ENCODE results near the gene ENTHD1. TPM values are rescaled to one million over a fixed set of nuclear protein-coding genes. Genes with fewer than 3 reads are reported as not detected.
A peak's percentile ranks its signal among the peaks of the same experiment; 100 is the strongest.

ENTHD1 gene
- total RNA-seq, 2 donors from 2014 or later: not detected

DNA sequence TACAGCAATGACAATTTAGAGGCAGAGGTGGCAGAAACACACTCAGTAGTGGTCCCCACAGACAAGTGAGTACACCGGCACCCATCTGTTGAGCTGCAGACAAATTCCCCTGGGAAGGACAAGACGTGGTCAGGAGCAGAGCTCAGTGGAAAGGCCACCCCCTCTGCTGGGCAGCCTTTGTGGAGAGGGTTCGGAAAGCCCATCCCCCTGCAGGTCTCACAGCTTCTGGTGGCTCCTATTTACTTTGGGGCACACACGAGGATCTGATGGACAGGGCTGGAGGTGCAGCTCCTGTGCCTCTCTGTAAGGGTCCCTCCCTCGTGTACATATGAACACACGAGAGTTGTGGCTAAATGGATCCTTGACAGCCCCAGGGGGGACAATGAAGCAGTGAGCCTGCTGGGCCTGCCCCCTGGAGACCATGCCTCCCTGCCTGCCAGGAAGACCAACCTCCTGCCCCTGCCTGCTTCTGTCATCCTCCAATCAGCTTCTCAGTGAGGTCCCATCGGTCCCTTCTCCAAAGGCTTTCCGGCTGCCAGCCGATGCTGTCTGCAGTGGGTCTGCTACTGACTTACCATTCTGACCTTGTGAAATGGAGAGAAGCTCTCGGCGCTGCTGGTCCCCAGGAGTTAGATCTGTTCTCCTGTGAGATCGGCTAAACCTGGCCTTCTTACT is 161.5 kb downstream of the ENTHD1 start:
- 82 to 84% methylated on average over 11 to 12 of the region's 12 CpGs for WGBS, 2 experiments (ENCODE audit: insufficient coverage in 1 of 2, insufficient read length in 1 of 2)
- Mint-ChIP-seq H3K27me3 (ENCODE audit: insufficient read depth) (peaks cover 4% of the 10 kb centered on the region), H3K36me3 (ENCODE audit: low read depth) (no peaks in the 10 kb centered on the region), H3K4me3 (no peak overlapping the region), H3K27ac (no peak overlapping the region), H3K9me3 (no peaks in the 10 kb centered on the region), H3K4me1 (peaks cover 10% of the 10 kb centered on the region)
- H3K9me3 ChIP-seq (ENCODE audit: control insufficient read depth, low read length): no peaks in the 10 kb centered on the region
- no peaks in the 10 kb centered on the region for H3K4me1 ChIP-seq (ENCODE audit: control insufficient read depth, insufficient read depth, low read length)
- no peak overlapping the region for H3K4me3 ChIP-seq (ENCODE audit: low read length)
- H3K27ac ChIP-seq (ENCODE audit: low read depth, low read length): no peak overlapping the region
- H3K9ac ChIP-seq (ENCODE audit: extremely low read depth, low read length, poor library complexity, severe bottlenecking): no peak overlapping the region
- peak; percentile 70 for DNase-seq
- TF ChIP-seq, protein P1, sequence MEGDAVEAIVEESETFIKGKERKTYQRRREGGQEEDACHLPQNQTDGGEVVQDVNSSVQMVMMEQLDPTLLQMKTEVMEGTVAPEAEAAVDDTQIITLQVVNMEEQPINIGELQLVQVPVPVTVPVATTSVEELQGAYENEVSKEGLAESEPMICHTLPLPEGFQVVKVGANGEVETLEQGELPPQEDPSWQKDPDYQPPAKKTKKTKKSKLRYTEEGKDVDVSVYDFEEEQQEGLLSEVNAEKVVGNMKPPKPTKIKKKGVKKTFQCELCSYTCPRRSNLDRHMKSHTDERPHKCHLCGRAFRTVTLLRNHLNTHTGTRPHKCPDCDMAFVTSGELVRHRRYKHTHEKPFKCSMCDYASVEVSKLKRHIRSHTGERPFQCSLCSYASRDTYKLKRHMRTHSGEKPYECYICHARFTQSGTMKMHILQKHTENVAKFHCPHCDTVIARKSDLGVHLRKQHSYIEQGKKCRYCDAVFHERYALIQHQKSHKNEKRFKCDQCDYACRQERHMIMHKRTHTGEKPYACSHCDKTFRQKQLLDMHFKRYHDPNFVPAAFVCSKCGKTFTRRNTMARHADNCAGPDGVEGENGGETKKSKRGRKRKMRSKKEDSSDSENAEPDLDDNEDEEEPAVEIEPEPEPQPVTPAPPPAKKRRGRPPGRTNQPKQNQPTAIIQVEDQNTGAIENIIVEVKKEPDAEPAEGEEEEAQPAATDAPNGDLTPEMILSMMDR (conservative IDR thresholded peaks at IDR 0.05): peak; percentile 35
- peaks cover 13% of the 10 kb centered on the region for H3K27me3 ChIP-seq (ENCODE audit: control insufficient read depth, insufficient read depth, low read length, poor library complexity, severe bottlenecking)
- H3K36me3 ChIP-seq (ENCODE audit: control insufficient read depth, insufficient read depth, low read length): no peaks in the 10 kb centered on the region

DNA sequence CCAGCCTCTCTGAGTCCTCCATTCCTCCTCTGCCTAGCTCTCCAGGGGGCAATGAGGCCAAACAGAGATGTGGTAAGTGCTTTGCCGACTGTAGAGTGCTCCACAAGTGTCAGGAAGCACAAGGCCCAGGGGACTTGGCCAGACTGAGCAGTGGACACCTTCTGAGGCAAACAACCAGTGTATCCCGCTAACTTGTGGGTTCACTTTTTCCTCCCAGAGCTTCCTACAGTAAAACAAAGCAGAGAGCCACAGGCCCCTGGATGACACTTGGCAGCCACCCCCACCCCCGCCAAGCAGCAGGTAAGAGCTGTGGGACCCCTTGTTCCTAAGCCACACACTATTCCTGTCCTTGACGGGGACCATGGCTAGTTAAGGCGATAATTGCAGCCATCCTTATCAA is 162.1 kb downstream of the ENTHD1 start:
- Mint-ChIP-seq H3K27me3 (ENCODE audit: insufficient read depth) (peaks cover 4% of the 10 kb centered on the region), H3K4me1 (peaks cover 10% of the 10 kb centered on the region), H3K9me3 (no peaks in the 10 kb centered on the region), H3K27ac (no peak overlapping the region), H3K36me3 (ENCODE audit: low read depth) (no peaks in the 10 kb centered on the region), H3K4me3 (no peak overlapping the region)
- 89 to 90% methylated on average over 3 to 5 of the region's 5 CpGs for WGBS, 2 experiments (ENCODE audit: insufficient coverage in 1 of 2, insufficient read length in 1 of 2)
- no peak overlapping the region for H3K9ac ChIP-seq (ENCODE audit: extremely low read depth, low read length, poor library complexity, severe bottlenecking)
- no peaks in the 10 kb centered on the region for H3K4me1 ChIP-seq (ENCODE audit: control insufficient read depth, insufficient read depth, low read length)
- DNase-seq: no peak
- no peaks in the 10 kb centered on the region for H3K9me3 ChIP-seq (ENCODE audit: control insufficient read depth, low read length)
- H3K4me3 ChIP-seq (ENCODE audit: low read length): no peak overlapping the region
- no peaks in the 10 kb centered on the region for H3K36me3 ChIP-seq (ENCODE audit: control insufficient read depth, insufficient read depth, low read length)
- H3K27me3 ChIP-seq (ENCODE audit: control insufficient read depth, insufficient read depth, low read length, poor library complexity, severe bottlenecking): peaks cover 11% of the 10 kb centered on the region
- no peak overlapping the region for H3K27ac ChIP-seq (ENCODE audit: low read depth, low read length)
- TF ChIP-seq, protein P1 (conservative IDR thresholded peaks at IDR 0.05): no peak

DNA sequence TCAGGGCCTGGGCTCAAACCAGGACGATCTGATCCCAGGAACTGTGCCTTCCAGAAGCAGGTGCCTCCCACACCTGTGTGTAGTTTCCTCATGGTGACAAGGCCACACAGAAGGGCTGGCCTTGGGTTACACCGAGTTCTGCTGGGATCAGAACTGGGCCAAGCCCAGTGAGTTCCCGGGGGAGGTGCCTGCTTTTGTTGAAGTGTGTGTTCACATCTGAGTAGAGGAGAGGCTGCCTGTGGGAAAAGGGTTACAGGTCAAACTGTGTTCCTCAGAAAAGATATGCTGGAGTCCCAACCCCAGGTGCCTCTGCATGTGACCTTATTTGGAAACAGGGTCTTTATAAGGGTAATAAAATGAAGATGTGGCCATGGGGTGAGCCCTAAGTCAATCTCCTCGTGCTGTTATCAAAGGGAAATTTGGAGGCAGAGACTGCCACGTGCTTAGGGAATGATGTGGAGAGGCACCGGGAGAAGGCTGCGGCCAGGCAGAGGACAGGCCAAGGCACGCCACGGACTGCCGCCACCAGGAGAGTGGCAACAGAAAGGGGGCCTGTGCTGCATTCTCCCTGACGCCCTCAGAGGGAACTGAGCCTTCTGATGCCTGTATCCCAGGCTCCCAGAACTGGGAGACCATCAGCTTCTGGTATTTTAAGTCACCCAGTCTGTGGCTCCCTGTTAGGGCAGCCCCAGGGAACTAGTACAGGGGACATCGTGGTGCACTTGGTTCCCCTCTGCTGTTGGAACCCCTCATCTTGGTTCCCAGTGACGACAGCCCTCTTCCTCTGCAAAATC is 164.2 kb downstream of the ENTHD1 start:
- Mint-ChIP-seq H3K9me3 (no peaks in the 10 kb centered on the region), H3K36me3 (ENCODE audit: low read depth) (no peaks in the 10 kb centered on the region), H3K27ac (no peak overlapping the region), H3K27me3 (ENCODE audit: insufficient read depth) (peaks cover 4% of the 10 kb centered on the region), H3K4me1 (peaks cover 10% of the 10 kb centered on the region), H3K4me3 (no peak overlapping the region)
- H3K27ac ChIP-seq (ENCODE audit: low read depth, low read length): no peak overlapping the region
- H3K9ac ChIP-seq (ENCODE audit: extremely low read depth, low read length, poor library complexity, severe bottlenecking): no peak overlapping the region
- H3K36me3 ChIP-seq (ENCODE audit: control insufficient read depth, insufficient read depth, low read length): no peaks in the 10 kb centered on the region
- H3K9me3 ChIP-seq (ENCODE audit: control insufficient read depth, low read length): no peaks in the 10 kb centered on the region
- WGBS, 2 experiments (ENCODE audit: insufficient coverage in 1 of 2, insufficient read length in 1 of 2): 90% methylated on average over 9 to 13 of the region's 13 CpGs
- TF ChIP-seq, protein P1 (conservative IDR thresholded peaks at IDR 0.05): no peak
- H3K4me3 ChIP-seq (ENCODE audit: low read length): no peak overlapping the region
- DNase-seq: peak; percentile 37
- no peaks in the 10 kb centered on the region for H3K4me1 ChIP-seq (ENCODE audit: control insufficient read depth, insufficient read depth, low read length)
- peaks cover 14% of the 10 kb centered on the region for H3K27me3 ChIP-seq (ENCODE audit: control insufficient read depth, insufficient read depth, low read length, poor library complexity, severe bottlenecking)
